SK-N-MC (cell line): Measurements from ENCODE around the gene GDF7.

Experiments
- EZH2 ChIP-seq: fragments of 200-600 bp; sonication (generic); IDR thresholded peaks from one replicate; pipeline ENCODE4 v1.6.1; 2017; ENCODE audit warnings: antibody characterized with exemption
- POLR2AphosphoS5 ChIP-seq: IDR thresholded peaks from 2 replicates; pipeline ENCODE4 v1.6.1; 2012; ENCODE audit warnings: mild to moderate bottlenecking, low read depth, low read length, borderline replicate concordance

DNA sequence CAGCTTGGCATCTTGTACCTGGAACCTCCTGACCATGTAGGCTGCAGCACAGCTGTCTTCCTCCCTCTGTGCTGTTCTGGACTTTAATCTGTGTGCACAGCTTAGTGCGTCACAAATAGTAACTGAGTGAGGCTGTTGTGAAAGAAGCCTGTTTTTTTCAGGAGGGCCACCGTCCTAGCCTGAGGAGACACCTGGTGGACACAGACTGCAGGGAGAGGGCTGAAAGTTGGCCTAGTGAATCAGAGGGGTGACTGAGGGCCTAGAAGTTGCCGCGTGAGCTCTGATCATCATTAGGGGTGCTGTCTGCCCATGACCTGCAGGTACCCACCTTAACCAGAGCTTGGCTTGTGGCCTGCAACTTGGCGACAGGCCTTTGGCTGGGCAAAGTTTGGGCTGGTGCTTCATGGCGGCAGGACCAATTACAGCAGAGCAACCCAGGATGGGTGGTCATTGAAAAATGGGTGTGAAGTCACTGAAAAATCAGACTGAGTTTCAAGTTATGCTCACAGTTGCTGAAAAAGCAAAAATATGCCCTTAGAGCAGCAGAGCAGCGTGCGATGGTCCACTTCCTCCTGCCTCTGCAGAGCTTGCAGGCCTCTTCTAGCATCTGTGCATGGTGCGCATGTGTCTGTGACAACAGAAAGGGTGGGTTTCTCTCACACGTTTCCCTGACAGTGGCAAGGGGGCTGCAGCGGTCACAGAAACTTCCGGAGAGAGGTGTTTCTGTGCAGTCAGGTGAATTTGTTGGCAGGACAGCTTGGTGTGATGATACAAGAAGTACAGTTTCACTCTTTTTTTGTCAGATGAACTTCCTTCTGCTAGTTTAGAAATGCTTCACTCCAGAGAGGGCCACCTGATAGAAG lies 9.6 kb downstream of the GDF7 start:
- TF ChIP-seq POLR2AphosphoS5 (no peak), EZH2 (no peak)
